Ovary (tissue), 9 donors: ENCODE data around the gene STPG3. TPM values are rescaled to one million over a fixed set of nuclear protein-coding genes. Genes with fewer than 3 reads are reported as not detected.
A peak's percentile ranks its signal among the peaks of the same experiment; 100 is the strongest.

Experiments
- DNase-seq, 5 donors: peaks; one replicate each; pipeline ENCODE4 v3.0.0-alpha.2; 2019 to 2020
- H3K27ac ChIP-seq, 2 donors: fragments of 200-600 bp; one replicate each; pipeline versions ENCODE4 v1.5.1 to v1.8.0; 2019 to 2022
- H3K27me3 ChIP-seq: fragments of 200-600 bp; one replicate; pipeline ENCODE4 v1.8.0; 2022
- H3K36me3 ChIP-seq: fragments of 200-600 bp; sonication (generic); one replicate; pipeline ENCODE4 v1.5.1; 2019
- H3K4me1 ChIP-seq: one replicate; pipeline ENCODE4 v1.8.1; 2013; ENCODE audit warnings: mild to moderate bottlenecking, moderate library complexity; ENCODE audit not compliant: insufficient read depth
- H3K4me3 ChIP-seq: fragments of 200-600 bp; sonication (generic); one replicate; pipeline ENCODE4 v1.5.1; 2017
- H3K9me3 ChIP-seq, 2 donors: fragments of 200-600 bp in 1 of 2; sonication (generic) in 1 of 2; one replicate each; pipeline versions ENCODE4 v1.5.1 to v1.8.1; 2013 to 2019; ENCODE audit warnings: mild to moderate bottlenecking in 1 of 2, moderate library complexity in 1 of 2
- EP300 ChIP-seq: sonication (generic); formaldehyde crosslinking; IDR thresholded peaks from one replicate; pipeline ENCODE4 v1.6.1; 2017; ENCODE audit warnings: antibody characterized with exemption
- POLR2A ChIP-seq: fragments of 450-650 bp; IDR thresholded peaks from one replicate; pipeline ENCODE4 v1.6.1; 2017; ENCODE audit warnings: antibody characterized with exemption, mild to moderate bottlenecking, moderate library complexity
- WGBS, 3 donors: extraction: QIAGEN DNeasy Blood & Tissue Kit in 1 of 3; methylation state at CpG; one replicate each; pipeline versions ENCODE4 v1.1.5 to v1.1.7; 2013 to 2017; 5-methylcytosine and 5-hydroxymethylcytosine counted together
- intact Hi-C, 4 donors: fragments of 100-400 bp; cut with DNase I; formaldehyde crosslinking; loops; one replicate each; pipeline versions ENCODE4 v1.11.0 to v1.15.1; 2022 to 2023
- polyA plus RNA-seq, 2 donors: library from polyadenylated mRNA; stranded (reverse); fragments of 200-250 nt in 1 of 2; fragments of 350-450 nt in 1 of 2; fragmentation: Illumina TruSeq in 1 of 2; extraction: RNeasy Lipid Tissue Mini Kit (QIAGEN cat#74804) in 1 of 2; gene quantifications; one replicate each; pipeline ENCODE4 v1.2.3, GENCODE V29; 2013 to 2014
- total RNA-seq, 7 donors: library from RNA; depleted of rRNA in 2 of 7; stranded (reverse); fragments of >200 nt in 2 of 7; fragmentation: NEBNext Ultra II Directional in 3 of 7; extraction: Animal tissue kit (Norgen Biotek cat#: 25700) in 3 of 7; gene quantifications; one replicate each; pipeline versions ENCODE4 v1.1.0 to v1.2.4, GENCODE V29; 2016 to 2023
- TF ChIP-seq, protein P1 (sequence below), 3 donors: fragments of 450-650 bp in 2 of 3; fragments of 200-600 bp in 1 of 3; IDR thresholded peaks; one replicate each; pipeline versions ENCODE4 v1.5.1 to v1.8.0; 2016 to 2022; ENCODE audit warnings: antibody characterized with exemption in 3 of 3, mild to moderate bottlenecking in 1 of 3
- donor health status: DM: no; HTN: no; CAD: no; lungs with moderate emphysema.
- donor health status: DM: no; HTN: no; CAD: no.
- donor health status: Bipolar disorder and iron deficiency.
- donor health status: DM: yes; HTN: yes; CAD: no.
- donor health status: DM: no; HTN: no; CAD: no.
- donor health status: DM: yes; HTN: yes; CAD: no.

Gene STPG3
- total and polyA plus RNA-seq, 9 donors, result not detected

DNA sequence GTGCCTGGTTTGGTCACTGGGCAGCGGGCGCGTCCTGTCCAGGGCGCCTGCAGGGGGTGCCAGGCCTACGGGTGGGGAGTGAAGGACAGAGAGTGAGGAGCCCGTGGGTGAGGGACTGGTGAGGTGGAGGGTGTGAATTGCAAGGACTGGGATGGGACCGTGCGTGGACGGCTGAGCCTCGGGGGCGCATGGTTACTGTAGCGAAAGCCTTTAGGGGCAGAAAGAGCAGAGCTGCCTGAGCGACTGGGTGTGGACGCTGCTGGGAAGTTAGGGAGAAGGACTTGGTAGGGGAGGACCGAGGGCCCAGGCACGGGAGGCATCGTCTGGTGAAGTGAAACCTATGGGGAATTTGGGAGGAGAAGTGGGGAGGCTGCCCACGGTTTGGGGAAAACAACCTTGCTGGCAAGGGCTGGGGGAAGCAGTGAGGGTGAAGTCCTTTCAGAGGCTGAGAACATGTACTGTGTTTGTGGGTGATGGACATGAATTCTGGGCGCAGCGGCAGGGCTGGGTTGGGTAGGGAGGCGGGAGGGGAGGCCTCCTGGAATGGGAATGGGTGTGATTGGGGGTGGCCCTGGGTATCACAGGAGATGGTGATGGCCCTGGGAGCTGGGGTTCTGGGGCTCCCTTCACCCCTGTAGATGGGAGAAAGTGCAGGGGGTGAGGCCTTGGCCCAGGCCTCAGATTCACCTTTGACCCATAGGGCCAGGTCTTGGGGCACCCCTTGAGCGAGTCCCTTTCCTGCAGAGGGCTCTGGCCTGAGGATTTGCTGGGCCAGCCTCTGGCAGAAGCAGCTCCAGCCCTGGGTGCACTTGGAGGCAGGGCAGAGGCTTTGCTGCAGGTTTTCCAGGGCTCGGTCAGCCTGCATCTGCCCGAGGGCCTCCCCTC lies 24.7 kb downstream of the STPG3 start:
- no peaks in the 10 kb centered on the region for H3K9me3 ChIP-seq
- H3K4me3 ChIP-seq, result no peak overlapping the region
- DNase-seq, result peak in 3 of 5 donors; percentile 21 to 41 (median 30)
- H3K36me3 ChIP-seq, result no peaks in the 10 kb centered on the region
- TF ChIP-seq, protein P1, sequence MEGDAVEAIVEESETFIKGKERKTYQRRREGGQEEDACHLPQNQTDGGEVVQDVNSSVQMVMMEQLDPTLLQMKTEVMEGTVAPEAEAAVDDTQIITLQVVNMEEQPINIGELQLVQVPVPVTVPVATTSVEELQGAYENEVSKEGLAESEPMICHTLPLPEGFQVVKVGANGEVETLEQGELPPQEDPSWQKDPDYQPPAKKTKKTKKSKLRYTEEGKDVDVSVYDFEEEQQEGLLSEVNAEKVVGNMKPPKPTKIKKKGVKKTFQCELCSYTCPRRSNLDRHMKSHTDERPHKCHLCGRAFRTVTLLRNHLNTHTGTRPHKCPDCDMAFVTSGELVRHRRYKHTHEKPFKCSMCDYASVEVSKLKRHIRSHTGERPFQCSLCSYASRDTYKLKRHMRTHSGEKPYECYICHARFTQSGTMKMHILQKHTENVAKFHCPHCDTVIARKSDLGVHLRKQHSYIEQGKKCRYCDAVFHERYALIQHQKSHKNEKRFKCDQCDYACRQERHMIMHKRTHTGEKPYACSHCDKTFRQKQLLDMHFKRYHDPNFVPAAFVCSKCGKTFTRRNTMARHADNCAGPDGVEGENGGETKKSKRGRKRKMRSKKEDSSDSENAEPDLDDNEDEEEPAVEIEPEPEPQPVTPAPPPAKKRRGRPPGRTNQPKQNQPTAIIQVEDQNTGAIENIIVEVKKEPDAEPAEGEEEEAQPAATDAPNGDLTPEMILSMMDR (IDR thresholded peaks at IDR 0.05), result no peak
- TF ChIP-seq POLR2A, result no peak
- TF ChIP-seq EP300, result no peak
- intact Hi-C loops, result no loop called here
- WGBS, 3 donors, result 81 to 84% (median 83%) methylated on average over 24 of the region's 24 CpGs
- no peaks in the 10 kb centered on the region for H3K27me3 ChIP-seq
- H3K27ac ChIP-seq, result no peak overlapping the region
- peaks cover 12% of the 10 kb centered on the region for H3K4me1 ChIP-seq

DNA sequence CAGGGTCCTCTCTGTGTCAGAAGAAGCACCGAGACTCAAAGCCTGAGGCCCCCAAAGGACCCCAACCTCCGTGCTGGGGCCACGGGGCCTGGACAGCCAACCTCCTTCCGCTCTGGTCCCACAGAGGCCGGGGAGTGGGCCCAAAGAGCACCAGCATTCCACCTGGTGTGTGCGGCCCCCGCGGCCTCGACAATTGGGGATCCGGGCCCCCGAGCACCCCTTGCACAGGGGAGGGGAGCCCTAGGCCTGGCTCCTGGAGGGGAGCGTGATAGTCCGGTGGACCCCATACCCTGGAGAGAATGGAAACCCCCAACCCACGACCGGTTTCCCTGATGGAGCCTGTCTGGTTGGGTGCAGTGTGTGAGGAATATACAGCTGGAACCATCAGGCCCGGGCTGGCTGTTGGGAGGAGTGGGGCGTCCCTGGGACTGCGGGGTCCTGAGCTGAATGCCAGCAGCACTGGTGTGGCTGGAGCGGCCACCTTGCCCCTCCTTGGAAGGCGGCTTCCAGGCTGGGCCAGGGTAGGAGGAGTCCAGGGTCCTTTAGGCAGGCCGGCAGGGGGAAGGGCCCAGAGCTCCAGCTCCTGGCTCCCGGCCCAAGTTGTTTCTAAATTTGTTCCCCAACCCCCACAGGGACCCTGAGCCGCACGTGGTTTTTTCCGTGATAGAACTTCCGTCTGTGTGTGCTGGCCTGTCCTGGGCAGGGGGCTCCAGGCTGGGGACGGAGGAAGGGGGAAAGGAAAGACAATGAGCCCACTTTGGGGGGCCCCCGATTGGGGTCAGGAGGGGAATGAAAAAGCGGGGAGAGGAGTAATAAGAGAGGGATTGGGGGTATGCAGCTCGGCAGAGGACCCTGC lies 25.6 kb downstream of the STPG3 start:
- H3K9me3 ChIP-seq, result no peaks in the 10 kb centered on the region
- 30 to 38% (median 36%) methylated on average over 22 to 30 of the region's 30 CpGs for WGBS, 3 donors
- TF ChIP-seq POLR2A (no peak), EP300 (no peak)
- TF ChIP-seq, protein P1 (IDR thresholded peaks at IDR 0.05), result no peak
- intact Hi-C loops, result no loop called here
- H3K4me1 ChIP-seq, result peaks cover 12% of the 10 kb centered on the region
- no peaks in the 10 kb centered on the region for H3K36me3 ChIP-seq
- H3K4me3 ChIP-seq, result peak overlapping the region; percentile 47
- peak; percentile 88 to 91 (median 90) for DNase-seq
- peak overlapping the region; percentile 74 to 87 for H3K27ac ChIP-seq
- H3K27me3 ChIP-seq, result no peaks in the 10 kb centered on the region

DNA sequence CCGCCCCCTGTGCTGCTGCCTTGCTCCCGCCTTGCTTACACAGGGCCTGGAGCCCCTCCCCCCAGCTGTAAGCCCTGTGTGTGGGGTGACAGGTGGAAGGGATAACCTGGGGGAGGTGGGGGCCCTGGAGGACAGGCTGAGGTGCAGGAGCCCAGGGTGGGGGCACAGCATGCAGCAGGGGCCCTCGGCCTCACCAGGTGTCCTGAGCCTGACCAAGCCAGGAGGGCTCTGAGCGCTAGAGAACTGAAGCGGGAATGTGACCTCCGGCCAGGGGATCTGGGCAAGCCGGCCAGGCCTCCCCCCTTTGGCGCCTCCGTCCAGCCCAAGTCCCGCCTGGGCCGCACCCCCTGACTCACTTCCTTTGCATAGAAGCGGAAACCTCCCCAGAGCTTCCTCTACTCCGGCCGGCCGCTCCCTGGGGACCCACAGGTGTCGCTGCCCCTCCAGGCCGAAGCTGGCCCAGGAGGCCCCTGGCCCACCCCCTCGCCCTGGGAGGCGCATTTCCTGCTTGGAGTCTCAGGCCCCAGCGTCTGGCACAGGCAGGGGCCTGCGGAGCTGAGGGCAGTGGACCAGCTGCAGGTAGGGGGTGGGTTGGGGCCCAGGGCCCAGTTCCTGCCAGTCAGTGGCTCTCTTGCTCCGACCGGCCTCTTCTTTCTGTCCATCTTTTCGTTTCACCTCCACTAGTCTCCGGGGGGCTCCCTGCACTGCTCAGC lies 26.4 kb downstream of the STPG3 start, which contains the start of gene TOR4A:
Gene TOR4A (plus strand): TSS at position 398 of the 713 bp plus-strand sequence. CDS start 964 bp downstream, outside the sequence.
- H3K9me3 ChIP-seq, result no peaks in the 10 kb centered on the region
- intact Hi-C loops, result no loop called here
- no peaks in the 10 kb centered on the region for H3K27me3 ChIP-seq
- peak within 1 kb of the TSS; percentile 74 to 87 for H3K27ac ChIP-seq
- H3K36me3 ChIP-seq, result no peaks in the 10 kb centered on the region
- WGBS, 3 donors, result 2 to 6% (median 2%) methylated on average over 21 to 25 of the region's 25 CpGs
- peak; percentile 78 to 87 (median 85) for DNase-seq
- peaks cover 12% of the 10 kb centered on the region for H3K4me1 ChIP-seq
- TF ChIP-seq, protein P1 (IDR thresholded peaks at IDR 0.05), result no peak
- TF ChIP-seq POLR2A, result peak; percentile 12
- peak within 1 kb of the TSS; percentile 47 for H3K4me3 ChIP-seq
